ENCODE data around the gene ZFHX3. TPM values are rescaled to one million over a fixed set of nuclear protein-coding genes. Genes with fewer than 3 reads are reported as not detected.

The ZFHX3 gene
- total and polyA plus RNA-seq, 3 donors from 2014 or later: 3.3 to 19.9 (median 15.7) TPM

DNA sequence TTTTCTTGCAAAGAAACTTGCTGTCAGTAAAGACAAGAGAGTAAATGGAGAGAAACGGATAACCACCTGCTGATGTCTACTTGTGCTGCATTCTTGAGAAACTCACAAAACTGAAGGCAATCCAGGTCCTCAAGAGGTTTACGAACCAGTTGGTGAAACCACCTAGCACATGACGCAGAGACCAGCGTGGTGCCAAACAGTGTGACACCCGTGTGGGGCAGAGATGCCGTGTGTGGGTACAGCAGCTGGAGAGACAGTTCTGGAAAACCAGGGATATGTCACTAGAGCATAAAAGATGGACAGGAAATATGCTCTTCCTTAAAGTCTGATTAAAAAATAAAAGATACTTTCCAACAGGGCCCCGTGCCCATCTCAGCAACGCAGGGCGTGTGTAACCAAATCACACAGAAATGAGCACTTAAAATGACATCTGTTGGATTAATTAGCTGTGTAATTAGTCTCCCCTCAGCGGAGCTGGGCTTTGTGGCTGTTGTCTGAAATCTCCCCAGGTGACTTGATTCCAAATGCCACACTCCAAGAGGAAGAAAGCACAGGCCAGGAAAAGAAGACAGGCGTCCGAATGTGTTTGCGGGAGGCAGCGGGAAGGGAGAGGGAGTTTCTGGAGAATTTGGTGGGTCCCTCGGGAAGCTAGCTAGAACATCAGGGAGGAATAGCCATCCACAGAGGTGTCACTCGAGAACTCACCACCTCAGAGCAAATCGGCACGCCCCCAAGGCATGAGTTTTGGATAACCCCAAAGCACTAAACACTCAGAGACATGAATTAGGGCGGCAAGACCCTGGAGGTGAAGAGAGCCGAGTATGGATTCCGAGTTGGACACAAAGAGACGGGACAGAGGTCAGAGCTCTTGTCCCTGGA lies 109.8 kb downstream of the ZFHX3 start:
- TF ChIP-seq, protein P1, sequence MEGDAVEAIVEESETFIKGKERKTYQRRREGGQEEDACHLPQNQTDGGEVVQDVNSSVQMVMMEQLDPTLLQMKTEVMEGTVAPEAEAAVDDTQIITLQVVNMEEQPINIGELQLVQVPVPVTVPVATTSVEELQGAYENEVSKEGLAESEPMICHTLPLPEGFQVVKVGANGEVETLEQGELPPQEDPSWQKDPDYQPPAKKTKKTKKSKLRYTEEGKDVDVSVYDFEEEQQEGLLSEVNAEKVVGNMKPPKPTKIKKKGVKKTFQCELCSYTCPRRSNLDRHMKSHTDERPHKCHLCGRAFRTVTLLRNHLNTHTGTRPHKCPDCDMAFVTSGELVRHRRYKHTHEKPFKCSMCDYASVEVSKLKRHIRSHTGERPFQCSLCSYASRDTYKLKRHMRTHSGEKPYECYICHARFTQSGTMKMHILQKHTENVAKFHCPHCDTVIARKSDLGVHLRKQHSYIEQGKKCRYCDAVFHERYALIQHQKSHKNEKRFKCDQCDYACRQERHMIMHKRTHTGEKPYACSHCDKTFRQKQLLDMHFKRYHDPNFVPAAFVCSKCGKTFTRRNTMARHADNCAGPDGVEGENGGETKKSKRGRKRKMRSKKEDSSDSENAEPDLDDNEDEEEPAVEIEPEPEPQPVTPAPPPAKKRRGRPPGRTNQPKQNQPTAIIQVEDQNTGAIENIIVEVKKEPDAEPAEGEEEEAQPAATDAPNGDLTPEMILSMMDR (IDR thresholded peaks at IDR 0.05): no peak
- TF ChIP-seq POLR2A (IDR thresholded peaks at IDR 0.05): no peak
- Histone ChIP-seq H3K4me3 (no peak overlapping the region), H3K27ac (peak overlapping the region in 1 of 2 donors; percentile 82), H3K9me3 (no peaks in the 10 kb centered on the region), H3K27me3 (no peaks in the 10 kb centered on the region), H3K4me1 (peaks cover 8% of the 10 kb centered on the region), H3K36me3 (ENCODE audit: low read depth, missing control alignments) (no peaks in the 10 kb centered on the region)
- DNase-seq: no peak
- 76% methylated on average over 22 of the region's 22 CpGs for WGBS, 2 donors
- intact Hi-C loops (cut with DNase I; ENCODE audit: low total_unique reads): loop anchor here (5.0 to 10.0 kb wide), 2 partner anchors 47 to 119 kb away; no protein-coding TSS in a partner anchor

DNA sequence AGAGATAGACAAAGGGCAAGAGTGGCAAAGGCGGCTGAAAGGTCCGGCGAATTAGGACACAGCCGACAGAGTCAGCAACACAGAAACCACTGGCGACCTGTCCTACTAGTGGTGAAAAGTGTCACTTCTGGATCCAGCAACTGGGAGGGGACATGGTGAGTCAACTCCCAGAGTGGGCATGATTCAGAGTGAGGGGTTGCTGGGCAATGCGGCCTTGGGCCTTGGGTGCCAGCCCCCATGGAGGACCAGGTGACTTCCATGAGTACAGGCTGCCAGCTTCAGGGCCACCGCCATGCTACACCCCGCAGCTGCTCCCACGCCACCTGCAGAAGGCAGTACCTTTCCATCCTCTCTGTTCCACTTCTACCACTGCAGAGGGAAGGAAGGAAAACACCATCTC lies 110.6 kb downstream of the ZFHX3 start:
- TF ChIP-seq, protein P1 (IDR thresholded peaks at IDR 0.05): no peak
- no peak for TF ChIP-seq POLR2A (IDR thresholded peaks at IDR 0.05)
- Histone ChIP-seq H3K9me3 (no peaks in the 10 kb centered on the region), H3K27me3 (no peaks in the 10 kb centered on the region), H3K4me1 (peaks cover 13% of the 10 kb centered on the region), H3K36me3 (ENCODE audit: low read depth, missing control alignments) (no peaks in the 10 kb centered on the region), H3K27ac (no peak overlapping the region), H3K4me3 (no peak overlapping the region)
- intact Hi-C loops (cut with DNase I; ENCODE audit: low total_unique reads): loop anchor here (5.0 to 10.0 kb wide), 2 partner anchors 47 to 120 kb away; no protein-coding TSS in a partner anchor
- no peak for DNase-seq
- 94% methylated on average over 8 to 9 of the region's 9 CpGs for WGBS, 2 donors

DNA sequence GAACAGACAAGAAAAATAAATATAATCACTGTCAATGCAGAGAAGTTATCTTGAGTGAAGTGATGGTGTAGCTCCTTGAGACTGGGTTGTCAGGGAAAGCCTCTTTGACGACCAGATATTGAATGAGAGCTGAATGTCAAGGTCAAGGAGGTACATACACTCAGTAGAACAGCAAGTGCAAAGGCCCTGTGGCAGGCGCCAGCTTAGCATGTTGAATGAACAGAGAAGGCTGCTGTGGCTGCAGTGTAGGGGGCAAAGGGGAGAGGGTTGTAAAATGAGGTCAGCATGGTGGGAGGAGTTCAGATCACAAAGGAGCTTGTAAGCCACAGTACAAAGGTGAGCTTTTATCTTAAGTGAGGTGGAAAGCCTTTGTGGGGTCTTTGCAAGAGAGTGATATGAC lies 111.5 kb downstream of the ZFHX3 start:
- H3K27me3 ChIP-seq: no peaks in the 10 kb centered on the region
- no peak overlapping the region for H3K27ac ChIP-seq
- TF ChIP-seq POLR2A (IDR thresholded peaks at IDR 0.05): no peak
- TF ChIP-seq, protein P1 (IDR thresholded peaks at IDR 0.05): no peak
- 70 to 79% methylated on average over 2 of the region's 2 CpGs for WGBS, 2 donors
- intact Hi-C loops (cut with DNase I; ENCODE audit: low total_unique reads): loop anchor here (5.0 to 10.0 kb wide), 2 partner anchors 48 to 121 kb away; no protein-coding TSS in a partner anchor
- no peak overlapping the region for H3K4me3 ChIP-seq
- no peak for DNase-seq
- H3K36me3 ChIP-seq (ENCODE audit: low read depth, missing control alignments): no peaks in the 10 kb centered on the region
- H3K9me3 ChIP-seq: no peaks in the 10 kb centered on the region
- H3K4me1 ChIP-seq: peaks cover 22% of the 10 kb centered on the region

DNA sequence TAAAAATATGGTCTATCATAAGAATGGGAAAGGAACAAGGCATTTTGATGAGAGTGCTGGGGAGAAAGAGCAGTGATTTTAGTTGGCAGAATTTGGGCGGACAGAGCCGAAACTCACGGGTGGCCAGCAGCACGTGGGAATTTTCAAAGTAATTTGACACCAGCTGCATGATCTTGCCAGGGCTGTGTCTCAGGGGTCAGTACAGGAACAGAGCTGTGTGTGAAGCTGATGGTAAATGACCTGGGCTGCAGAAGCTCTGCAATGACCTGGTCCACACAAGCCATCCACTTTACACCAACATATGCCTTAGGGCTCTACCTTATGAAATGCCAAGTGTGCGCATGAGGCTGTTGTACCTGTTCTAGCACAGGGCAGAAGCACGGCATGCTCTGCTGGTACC lies 112.0 kb downstream of the ZFHX3 start:
- Histone ChIP-seq H3K4me1 (peaks cover 28% of the 10 kb centered on the region), H3K27me3 (no peaks in the 10 kb centered on the region), H3K9me3 (no peaks in the 10 kb centered on the region), H3K27ac (no peak overlapping the region), H3K4me3 (no peak overlapping the region), H3K36me3 (ENCODE audit: low read depth, missing control alignments) (no peaks in the 10 kb centered on the region)
- 46 to 69% methylated on average over 6 of the region's 6 CpGs for WGBS, 2 donors
- intact Hi-C loops (cut with DNase I; ENCODE audit: low total_unique reads): loop anchor here (5.0 to 10.0 kb wide), 2 partner anchors 49 to 121 kb away; no protein-coding TSS in a partner anchor
- no peak for TF ChIP-seq POLR2A (IDR thresholded peaks at IDR 0.05)
- TF ChIP-seq, protein P1 (IDR thresholded peaks at IDR 0.05): no peak
- peak; percentile 59 for DNase-seq

Measured in testis (tissue), 3 donors.